Subcutaneous abdominal adipose tissue (tissue), 5 donors: Measurements from ENCODE around the gene KLHL6.
"Not testable (repeated sequence)": the region's sequence is repeated elsewhere in the genome, so short reads cannot be mapped to it uniquely, and the experiment has no call there.

Experiments used
- H3K27ac ChIP-seq: one replicate; pipeline ENCODE4 v1.7.0; 2013; ENCODE audit warnings: low read depth, mild to moderate bottlenecking, inconsistent platforms, low read length, moderate library complexity
- H3K27me3 ChIP-seq, 5 donors: one replicate each; pipeline ENCODE4 v1.7.0; 2013; ENCODE audit warnings: low read length in 5 of 5, inconsistent platforms in 1 of 5; ENCODE audit not compliant: control insufficient read depth in 5 of 5, insufficient read depth in 4 of 5
- H3K36me3 ChIP-seq, 5 donors: one replicate each; pipeline ENCODE4 v1.7.0; 2013; ENCODE audit warnings: low read length in 5 of 5; ENCODE audit not compliant: control insufficient read depth in 5 of 5, insufficient read depth in 5 of 5
- H3K4me1 ChIP-seq, 5 donors: one replicate each; pipeline ENCODE4 v1.7.0; 2013; ENCODE audit warnings: low read length in 5 of 5, mild to moderate bottlenecking in 3 of 5, moderate library complexity in 1 of 5; ENCODE audit not compliant: control insufficient read depth in 5 of 5, insufficient read depth in 5 of 5
- H3K4me3 ChIP-seq, 5 donors: one replicate each; pipeline ENCODE4 v1.7.0; 2013; ENCODE audit warnings: low read length in 5 of 5, low read depth in 1 of 5
- H3K9ac ChIP-seq, 5 donors: one replicate each; pipeline ENCODE4 v1.7.0; 2013; ENCODE audit warnings: low read length in 5 of 5, mild to moderate bottlenecking in 4 of 5, moderate library complexity in 3 of 5
- H3K9me3 ChIP-seq, 5 donors: one replicate each; pipeline ENCODE4 v1.7.0; 2013; ENCODE audit warnings: low read length in 5 of 5; ENCODE audit not compliant: control insufficient read depth in 5 of 5
- donor health status: healthy.
- donor health status: healthy.
- donor health status: healthy.
- donor health status: healthy.
- donor health status: healthy.

KLHL6 gene

GRCh38 chr3:183478501-183478900 is 77.0 kb downstream of the KLHL6 start:
- no peak overlapping the region for H3K9ac ChIP-seq
- no peaks in the 10 kb centered on the region for H3K27me3 ChIP-seq
- no peak overlapping the region for H3K4me3 ChIP-seq
- H3K36me3 ChIP-seq = no peaks in the 10 kb centered on the region
- H3K9me3 ChIP-seq = no peaks in the 10 kb centered on the region
- peaks cover 4 to 29% (median 26%) of the 10 kb centered on the region in 5 donors for H3K4me1 ChIP-seq
- no peak overlapping the region for H3K27ac ChIP-seq

- H3K4me1 ChIP-seq = peaks cover 3 to 23% (median 20%) of the 10 kb centered on the region in 5 donors
- no peak overlapping the region for H3K4me3 ChIP-seq
- H3K27me3 ChIP-seq = no peaks in the 10 kb centered on the region
- H3K9ac ChIP-seq = no peak overlapping the region
- no peaks in the 10 kb centered on the region for H3K36me3 ChIP-seq
- H3K27ac ChIP-seq = no peak overlapping the region
- no peaks in the 10 kb centered on the region for H3K9me3 ChIP-seq
These were observed 77.6 kb downstream of the KLHL6 start for GRCh38 chr3:183477801-183478456.

GRCh38 chr3:183475764-183476162 is 79.7 kb downstream of the KLHL6 start:
- not testable (repeated sequence) for H3K9me3 ChIP-seq, H3K9ac ChIP-seq, H3K36me3 ChIP-seq, H3K27me3 ChIP-seq, H3K4me3 ChIP-seq, H3K27ac ChIP-seq
- H3K4me1 ChIP-seq = peaks cover 3 to 24% (median 20%) of the 10 kb centered on the region in 5 donors

GRCh38 chr3:183475016-183475763 is 80.3 kb downstream of the KLHL6 start:
- H3K4me3 ChIP-seq = no peak overlapping the region
- no peaks in the 10 kb centered on the region for H3K27me3 ChIP-seq
- H3K9ac ChIP-seq = no peak overlapping the region
- no peaks in the 10 kb centered on the region for H3K36me3 ChIP-seq
- peaks cover 3 to 23% (median 14%) of the 10 kb centered on the region in 5 donors for H3K4me1 ChIP-seq
- no peaks in the 10 kb centered on the region for H3K9me3 ChIP-seq
- peak overlapping the region; percentile 43 for H3K27ac ChIP-seq

- Histone ChIP-seq H3K4me1 (peaks cover 0 to 19% (median 10%) of the 10 kb centered on the region in 5 donors), H3K27me3 (no peaks in the 10 kb centered on the region), H3K27ac (peak overlapping the region; percentile 43), H3K36me3 (no peaks in the 10 kb centered on the region), H3K9me3 (no peaks in the 10 kb centered on the region), H3K9ac (peak overlapping the region in 1 of 5 donors; percentile 32), H3K4me3 (no peak overlapping the region)
These were observed 81.5 kb downstream of the KLHL6 start for GRCh38 chr3:183473969-183474368.

- Histone ChIP-seq H3K27me3 (no peaks in the 10 kb centered on the region), H3K36me3 (no peaks in the 10 kb centered on the region), H3K9me3 (no peaks in the 10 kb centered on the region), H3K27ac (no peak overlapping the region), H3K9ac (no peak overlapping the region), H3K4me3 (no peak overlapping the region), H3K4me1 (peaks cover 0 to 18% (median 10%) of the 10 kb centered on the region in 5 donors)
These were observed 83.4 kb downstream of the KLHL6 start for GRCh38 chr3:183472155-183472554.

- Histone ChIP-seq H3K9ac (no peak overlapping the region), H3K36me3 (no peaks in the 10 kb centered on the region), H3K4me3 (no peak overlapping the region), H3K4me1 (peaks cover 0 to 9% (median 3%) of the 10 kb centered on the region in 5 donors), H3K27me3 (no peaks in the 10 kb centered on the region), H3K27ac (no peak overlapping the region), H3K9me3 (no peaks in the 10 kb centered on the region)
These were observed 87.1 kb downstream of the KLHL6 start for GRCh38 chr3:183468424-183468823.

- Histone ChIP-seq H3K9ac (no peak overlapping the region), H3K27me3 (no peaks in the 10 kb centered on the region), H3K4me3 (no peak overlapping the region), H3K9me3 (no peaks in the 10 kb centered on the region), H3K27ac (no peak overlapping the region), H3K36me3 (no peaks in the 10 kb centered on the region), H3K4me1 (peaks cover 0 to 6% (median 3%) of the 10 kb centered on the region in 5 donors)
These were observed 88.9 kb downstream of the KLHL6 start for GRCh38 chr3:183466575-183466974.

GRCh38 chr3:183465710-183466109 is 89.8 kb downstream of the KLHL6 start:
- H3K9me3 ChIP-seq, H3K36me3 ChIP-seq: not testable (repeated sequence)

GRCh38 chr3:183464480-183464879 is 91.0 kb downstream of the KLHL6 start:
- Histone ChIP-seq H3K9ac (no peak overlapping the region), H3K4me1 (peaks cover 0 to 5% (median 3%) of the 10 kb centered on the region in 5 donors), H3K9me3 (peaks cover 0 to 3% (median 0%) of the 10 kb centered on the region in 5 donors), H3K36me3 (no peaks in the 10 kb centered on the region), H3K27me3 (no peaks in the 10 kb centered on the region), H3K4me3 (no peak overlapping the region), H3K27ac (no peak overlapping the region)

More at GRCh38 chr3:183465710-183466109, 89.8 kb downstream of the KLHL6 start:
- H3K9ac ChIP-seq, H3K27ac ChIP-seq, H3K4me1 ChIP-seq, H3K27me3 ChIP-seq, H3K4me3 ChIP-seq: not testable (repeated sequence)
